Measurements from ENCODE around the gene RSPRY1.

The RSPRY1 gene

GRCh38 chr16:57143149-57143921 is 42.8 kb upstream of the RSPRY1 start:
- TF ChIP-seq CTCF (conservative IDR thresholded peaks at IDR 0.05; ENCODE audit: low read depth, low read length): no peak
- no peak for DNase-seq (ENCODE audit: low read depth)
- H3K4me3 ChIP-seq (ENCODE audit: low read length): no peak overlapping the region

- no peak overlapping the region for H3K4me3 ChIP-seq (ENCODE audit: low read length)
- TF ChIP-seq CTCF (conservative IDR thresholded peaks at IDR 0.05; ENCODE audit: low read depth, low read length): no peak
- no peak for DNase-seq (ENCODE audit: low read depth)
Observed at GRCh38 chr16:57144027-57144426, 42.1 kb upstream of the RSPRY1 start.

GRCh38 chr16:57145046-57146021 is 40.8 kb upstream of the RSPRY1 start:
- H3K4me3 ChIP-seq (ENCODE audit: low read length): no peak overlapping the region
- no peak for TF ChIP-seq CTCF (conservative IDR thresholded peaks at IDR 0.05; ENCODE audit: low read depth, low read length)
- DNase-seq (ENCODE audit: low read depth): no peak

- H3K4me3 ChIP-seq (ENCODE audit: low read length): no peak overlapping the region
- DNase-seq (ENCODE audit: low read depth): no peak
- no peak for TF ChIP-seq CTCF (conservative IDR thresholded peaks at IDR 0.05; ENCODE audit: low read depth, low read length)
Observed at GRCh38 chr16:57146040-57146647, 40.0 kb upstream of the RSPRY1 start.

GRCh38 chr16:57146735-57147134 is 39.4 kb upstream of the RSPRY1 start:
- peak; percentile 41 for TF ChIP-seq CTCF (conservative IDR thresholded peaks at IDR 0.05; ENCODE audit: low read depth, low read length)
- no peak for DNase-seq (ENCODE audit: low read depth)
- H3K4me3 ChIP-seq (ENCODE audit: low read length): no peak overlapping the region

GRCh38 chr16:57147381-57148221 is 38.5 kb upstream of the RSPRY1 start:
- no peak overlapping the region for H3K4me3 ChIP-seq (ENCODE audit: low read length)
- TF ChIP-seq CTCF (conservative IDR thresholded peaks at IDR 0.05; ENCODE audit: low read depth, low read length): no peak
- no peak for DNase-seq (ENCODE audit: low read depth)

Measured in retinal pigment epithelial cell (primary cell).